ENCODE results near the gene RNF187. TPM values are rescaled to one million over a fixed set of nuclear protein-coding genes. Genes with fewer than 3 reads are reported as not detected.

Gene RNF187
- polyA plus RNA-seq, 4 donors: 72.7 to 83.9 (median 80.7) TPM

DNA sequence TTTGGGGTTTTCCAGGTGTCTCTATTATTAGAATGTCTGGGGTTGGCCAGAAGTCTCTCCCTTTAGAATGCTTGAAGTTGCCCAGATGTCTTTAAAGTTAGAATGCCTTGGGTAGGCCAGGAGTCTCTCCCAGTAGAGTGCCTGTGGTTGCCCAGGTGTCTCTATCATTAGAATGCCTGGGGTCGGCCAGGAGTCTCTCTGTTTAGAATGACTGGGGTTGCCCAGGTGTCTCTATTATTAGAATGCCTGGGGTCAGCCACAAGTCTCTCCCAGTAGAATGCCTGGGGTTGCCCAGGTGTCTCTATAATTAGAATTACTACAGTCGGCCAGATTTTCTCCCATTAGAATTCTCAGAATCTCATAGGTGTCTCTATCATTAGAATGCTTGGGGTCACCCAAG lies 55.2 kb downstream of the RNF187 start:
- no peak for DNase-seq (ENCODE audit: low read depth in 4 of 4, low spot score in 3 of 4)

DNA sequence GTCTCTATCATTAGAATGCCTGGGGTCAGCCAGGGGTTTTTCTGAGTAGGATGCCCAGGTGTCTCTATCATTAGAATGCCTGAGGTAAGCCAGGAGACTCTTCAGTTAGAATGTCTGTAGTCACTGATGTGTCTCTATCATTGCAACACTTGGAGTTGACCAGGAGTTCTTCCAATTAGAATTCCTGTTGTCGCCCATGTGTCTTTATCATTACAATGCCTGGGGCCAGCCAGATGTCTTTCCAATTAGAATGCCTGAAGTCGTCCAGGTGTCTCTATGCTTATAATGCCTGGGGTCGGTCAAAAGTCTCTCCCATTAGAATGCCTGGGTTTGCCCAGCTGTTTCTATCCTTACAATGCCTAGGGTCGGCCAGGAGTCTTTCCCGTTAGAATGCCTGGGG lies 55.8 kb downstream of the RNF187 start:
- DNase-seq (ENCODE audit: low read depth in 4 of 4, low spot score in 3 of 4): no peak

- DNase-seq (ENCODE audit: low read depth in 4 of 4, low spot score in 3 of 4): no peak
Measured at GRCh38 chr1:228543396-228543795, 56.2 kb downstream of the RNF187 start.

DNA sequence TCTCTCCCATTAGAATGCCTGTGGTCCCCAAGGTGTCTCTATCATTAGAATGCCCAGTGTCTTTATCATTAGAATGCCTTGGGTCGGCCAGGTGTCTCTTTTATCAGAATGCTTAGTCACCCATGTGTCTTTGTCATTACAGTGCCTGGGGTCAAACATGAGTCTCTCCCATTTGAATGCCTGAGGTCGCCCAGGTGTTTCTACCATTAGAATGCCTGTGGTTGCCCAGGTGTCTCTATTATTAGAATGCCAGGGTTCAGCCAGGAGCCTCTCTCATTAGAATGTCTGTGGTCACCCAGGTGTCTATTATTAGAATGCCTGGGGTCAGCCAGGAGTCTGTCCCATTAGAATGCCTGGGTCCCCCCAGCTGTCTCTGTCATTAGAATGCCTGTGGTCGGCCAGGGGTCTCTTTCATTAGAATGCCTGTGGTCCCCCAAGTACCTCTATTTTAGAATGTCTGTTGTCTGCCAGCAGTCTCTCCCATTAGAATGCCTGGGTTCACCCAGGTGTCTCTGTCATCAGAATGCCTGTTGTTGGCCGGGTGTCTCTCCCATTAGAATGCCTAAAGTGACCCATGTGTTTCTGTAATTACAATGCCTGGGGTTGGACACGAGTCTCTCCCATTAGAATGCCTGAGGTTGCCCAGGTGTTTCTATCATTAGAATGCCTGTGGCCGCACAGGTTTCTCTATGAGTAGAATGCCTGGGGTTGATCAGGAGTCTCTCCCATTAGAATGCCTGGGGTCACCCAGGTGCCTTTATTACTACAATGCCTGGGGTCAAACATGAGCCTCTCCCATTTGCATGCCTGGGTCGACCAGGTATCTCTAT lies 57.1 kb downstream of the RNF187 start:
- DNase-seq (ENCODE audit: low read depth in 4 of 4, low spot score in 3 of 4): no peak

- no peak for DNase-seq (ENCODE audit: low read depth in 4 of 4, low spot score in 3 of 4)
Measured at GRCh38 chr1:228544921-228545591, 57.9 kb downstream of the RNF187 start.

Other genes starting within 250 kb of the RNF187 start
- gene TRIM11, start 80.5 kb upstream of the RNF187 start, polyA plus RNA-seq (ENCODE audit: insufficient read length in 4 of 4): 10 to 100 TPM; 10.8 to 21.4 (median 13.7) TPM
- gene TRIM17, start 70.5 kb upstream of the RNF187 start, polyA plus RNA-seq (ENCODE audit: insufficient read length in 4 of 4): 10 to 100 TPM in 1 of 4 donors, 1 to 10 TPM in 3; 2.1 to 13.4 (median 6.6) TPM
- gene RHOU, start 248.1 kb downstream of the RNF187 start, polyA plus RNA-seq (ENCODE audit: insufficient read length in 4 of 4): 10 to 100 TPM; 14.5 to 21.9 (median 21.4) TPM

Measured in left renal pelvis (tissue), 4 donors.